Endometrial microvascular endothelial cells (primary cell): Measurements from ENCODE around the gene SIN3A. TPM values are rescaled to one million over a fixed set of nuclear protein-coding genes. Genes with fewer than 3 reads are reported as not detected.

Source experiments
- total RNA-seq: library from RNA; depleted of rRNA; stranded (reverse); fragments of >200 nt; gene quantifications from one replicate; pipeline ENCODE4 v1.2.3, GENCODE V29; 2015; ENCODE audit errors: inconsistent ontology term

The SIN3A gene
- total RNA-seq, 1 donor from 2014 or later: 21.0 TPM

Other genes starting within 250 kb of the SIN3A start
- gene C15orf39, start 249.8 kb downstream of the SIN3A start, total RNA-seq: 16.1 TPM
- not detected for gene GOLGA6C, start 193.4 kb downstream of the SIN3A start, total RNA-seq
- not detected for gene GOLGA6D, start 168.9 kb downstream of the SIN3A start, total RNA-seq
- 88.2 TPM for gene COMMD4, start 115.6 kb downstream of the SIN3A start, total RNA-seq
- gene NEIL1, start 104.7 kb downstream of the SIN3A start, total RNA-seq: 8.3 TPM
- gene MAN2C1, start 83.1 kb downstream of the SIN3A start, total RNA-seq: 90.7 TPM
- gene PTPN9, start 127.6 kb upstream of the SIN3A start, total RNA-seq: 19.1 TPM
- 21.5 TPM for gene SNUPN, start 174.0 kb upstream of the SIN3A start, total RNA-seq
- 79.8 TPM for gene IMP3, start 188.5 kb upstream of the SIN3A start, total RNA-seq
- 4.7 TPM for gene SNX33, start 196.2 kb upstream of the SIN3A start, total RNA-seq